22Rv1 (cell line): ENCODE measurements around the gene TMEM255B.

Experiments used
- ZFX ChIP-seq: fragments of 450-650 bp; IDR thresholded peaks from 2 replicates; pipeline ENCODE4 v1.6.1; 2017; ENCODE audit warnings: antibody characterized with exemption, borderline replicate concordance
- TF ChIP-seq, protein P1 (sequence below): fragments of 450-650 bp; IDR thresholded peaks from 2 replicates; pipeline ENCODE4 v1.5.1; 2017; ENCODE audit warnings: mild to moderate bottlenecking

DNA sequence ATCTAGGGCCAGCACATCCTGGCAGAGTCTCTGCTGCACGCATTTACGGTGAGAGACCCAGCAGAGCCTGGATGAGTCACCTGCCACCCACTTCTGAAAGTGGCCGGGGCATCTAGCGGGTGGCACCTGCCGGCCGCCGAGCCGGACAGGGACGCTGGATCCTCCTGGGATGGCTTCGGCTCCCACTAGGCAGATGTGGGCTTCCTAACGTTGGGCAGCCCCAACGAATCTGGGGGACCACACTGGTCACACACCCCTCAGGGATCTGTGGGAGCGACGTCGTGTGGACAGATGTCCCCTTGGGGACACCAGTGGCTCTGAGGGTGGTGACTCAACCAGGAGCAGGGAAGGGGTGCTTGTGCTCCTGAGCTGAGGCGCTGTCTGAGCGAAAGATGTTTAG is 32.2 kb downstream of the TMEM255B start:
- TF ChIP-seq, protein P1, sequence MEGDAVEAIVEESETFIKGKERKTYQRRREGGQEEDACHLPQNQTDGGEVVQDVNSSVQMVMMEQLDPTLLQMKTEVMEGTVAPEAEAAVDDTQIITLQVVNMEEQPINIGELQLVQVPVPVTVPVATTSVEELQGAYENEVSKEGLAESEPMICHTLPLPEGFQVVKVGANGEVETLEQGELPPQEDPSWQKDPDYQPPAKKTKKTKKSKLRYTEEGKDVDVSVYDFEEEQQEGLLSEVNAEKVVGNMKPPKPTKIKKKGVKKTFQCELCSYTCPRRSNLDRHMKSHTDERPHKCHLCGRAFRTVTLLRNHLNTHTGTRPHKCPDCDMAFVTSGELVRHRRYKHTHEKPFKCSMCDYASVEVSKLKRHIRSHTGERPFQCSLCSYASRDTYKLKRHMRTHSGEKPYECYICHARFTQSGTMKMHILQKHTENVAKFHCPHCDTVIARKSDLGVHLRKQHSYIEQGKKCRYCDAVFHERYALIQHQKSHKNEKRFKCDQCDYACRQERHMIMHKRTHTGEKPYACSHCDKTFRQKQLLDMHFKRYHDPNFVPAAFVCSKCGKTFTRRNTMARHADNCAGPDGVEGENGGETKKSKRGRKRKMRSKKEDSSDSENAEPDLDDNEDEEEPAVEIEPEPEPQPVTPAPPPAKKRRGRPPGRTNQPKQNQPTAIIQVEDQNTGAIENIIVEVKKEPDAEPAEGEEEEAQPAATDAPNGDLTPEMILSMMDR: no peak
- TF ChIP-seq ZFX: no peak
